Right lobe of liver (tissue), 6 donors: Measurements from ENCODE around the gene FOXP1. TPM values are rescaled to one million over a fixed set of nuclear protein-coding genes. Genes with fewer than 3 reads are reported as not detected.
A peak's percentile ranks its signal among the peaks of the same experiment; 100 is the strongest.

Experiments
- ATAC-seq, 4 donors: fragments of 200-7000 bp; cut with Tn5 transposase; one replicate each; pipeline ENCODE4 v1.9.1; 2020; ENCODE audit warnings: mild to moderate bottlenecking in 4 of 4, moderate library complexity in 4 of 4
- DNase-seq, 3 donors: peaks; one replicate each; pipeline ENCODE4 v3.0.0-alpha.2; 2020
- H3K27ac ChIP-seq, 3 donors: fragments of 200-600 bp; one replicate each; pipeline ENCODE4 v1.8.0; 2022
- H3K27me3 ChIP-seq, 2 donors: fragments of 200-600 bp; one replicate each; pipeline ENCODE4 v1.8.0; 2022
- H3K36me3 ChIP-seq, 4 donors: fragments of 200-600 bp; sonication (generic) in 1 of 4; one replicate each; pipeline versions ENCODE4 v1.5.1 to v1.8.0; 2017 to 2022; ENCODE audit warnings: control low read depth in 1 of 4
- H3K4me1 ChIP-seq, 4 donors: fragments of 200-600 bp; sonication (generic) in 1 of 4; one replicate each; pipeline versions ENCODE4 v1.5.1 to v1.8.0; 2017 to 2022; ENCODE audit warnings: control low read depth in 1 of 4
- H3K4me3 ChIP-seq, 3 donors: fragments of 200-600 bp; one replicate each; pipeline ENCODE4 v1.8.0; 2022
- H3K9me3 ChIP-seq, 4 donors: fragments of 200-600 bp; sonication (generic) in 1 of 4; one replicate each; pipeline versions ENCODE4 v1.5.1 to v1.8.0; 2017 to 2022; ENCODE audit warnings: control low read depth in 1 of 4
- CTCF ChIP-seq, 4 donors: fragments of 200-600 bp in 3 of 4; fragments of 450-650 bp in 1 of 4; IDR thresholded peaks; one replicate each; pipeline versions ENCODE4 v1.5.1 to v1.8.0; 2016 to 2022; ENCODE audit warnings: antibody characterized with exemption in 4 of 4, mild to moderate bottlenecking in 2 of 4
- POLR2A ChIP-seq: fragments of 450-650 bp; IDR thresholded peaks from one replicate; pipeline ENCODE4 v1.6.1; 2017; ENCODE audit warnings: antibody characterized with exemption, mild to moderate bottlenecking
- WGBS: methylation state at CpG from one replicate; pipeline ENCODE4 v1.1.6; 2018; ENCODE audit warnings: low coverage, low lambda C conversion rate; ENCODE audit not compliant: insufficient coverage; ENCODE audit errors: missing lambda C conversion rate; 5-methylcytosine and 5-hydroxymethylcytosine counted together
- intact Hi-C, 2 donors: fragments of 100-400 bp; cut with DNase I; formaldehyde crosslinking; loops; one replicate each; pipeline versions ENCODE4 v1.11.2 to v1.14.1; 2022
- total RNA-seq, 6 experiments: library from RNA; depleted of rRNA in 2 of 6; stranded (reverse); fragments of >200 nt in 2 of 6; fragmentation: NEBNext Ultra II Directional in 3 of 6; extraction: Animal tissue kit (Norgen Biotek cat#: 25700) in 3 of 6; gene quantifications; one replicate each; pipeline versions ENCODE4 v1.1.0 to v1.2.4, GENCODE V29; 2016 to 2023
- donor health status: DM: no; HTN: yes; CAD: no.
- donor health status: DM: no; HTN: no; CAD: no.
- donor health status: DM: no; HTN: no; CAD: no.
- donor health status: DM: no; HTN: yes; CAD: no.
- donor health status: DM: no; HTN: yes; CAD: no.

Gene FOXP1
- total RNA-seq, 6 experiments from 2014 or later = 26.7 to 47.7 (median 35.2) TPM

GRCh38 chr3:71546821-71547220 is 36.7 kb downstream of the FOXP1 start:
- TF ChIP-seq CTCF (IDR thresholded peaks at IDR 0.05) = no peak
- H3K4me1 ChIP-seq = peaks cover 0 to 44% (median 16%) of the 10 kb centered on the region in 4 donors
- no peak overlapping the region for H3K4me3 ChIP-seq
- WGBS = 43% methylated on average over 2 of the region's 2 CpGs
- intact Hi-C loops = no loop called here
- H3K9me3 ChIP-seq = no peaks in the 10 kb centered on the region
- ATAC-seq = peak in 1 of 4 donors; percentile 6
- DNase-seq = no peak
- H3K27ac ChIP-seq = peak overlapping the region; percentile 26 to 64 (median 50)
- H3K36me3 ChIP-seq = no peaks in the 10 kb centered on the region
- no peaks in the 10 kb centered on the region for H3K27me3 ChIP-seq

- ATAC-seq (peak in 2 of 4 donors; percentile 12 to 41), DNase-seq (no peak)
- TF ChIP-seq CTCF (IDR thresholded peaks at IDR 0.05) (no peak), POLR2A (no peak)
- Histone ChIP-seq H3K27ac (no peak overlapping the region), H3K4me1 (peaks cover 0 to 44% (median 16%) of the 10 kb centered on the region in 4 donors), H3K36me3 (no peaks in the 10 kb centered on the region), H3K4me3 (no peak overlapping the region), H3K9me3 (no peaks in the 10 kb centered on the region), H3K27me3 (no peaks in the 10 kb centered on the region)
- 82% methylated on average over 2 of the region's 2 CpGs for WGBS
- intact Hi-C loops = no loop called here
These were observed 38.2 kb downstream of the FOXP1 start for GRCh38 chr3:71545330-71545729.

GRCh38 chr3:71543371-71544016 is 40.0 kb downstream of the FOXP1 start:
- TF ChIP-seq POLR2A (no peak), CTCF (IDR thresholded peaks at IDR 0.05) (no peak)
- Histone ChIP-seq H3K4me3 (no peak overlapping the region), H3K27me3 (no peaks in the 10 kb centered on the region), H3K9me3 (no peaks in the 10 kb centered on the region), H3K36me3 (no peaks in the 10 kb centered on the region), H3K4me1 (peaks cover 0 to 39% (median 14%) of the 10 kb centered on the region in 4 donors), H3K27ac (no peak overlapping the region)
- intact Hi-C loops = no loop called here
- DNase-seq (no peak), ATAC-seq (no peak)
- WGBS = no CpG with 5 or more reads among the region's 3 CpGs

- WGBS = 68% methylated on average over 17 of the region's 23 CpGs
- H3K27ac ChIP-seq = no peak overlapping the region
- intact Hi-C loops = no loop called here
- no peak overlapping the region for H3K4me3 ChIP-seq
- H3K36me3 ChIP-seq = no peaks in the 10 kb centered on the region
- DNase-seq (peak in 2 of 3 donors; percentile 41 to 58), ATAC-seq (peak; percentile 63 to 74 (median 65))
- no peaks in the 10 kb centered on the region for H3K9me3 ChIP-seq
- H3K4me1 ChIP-seq = peaks cover 0 to 32% (median 11%) of the 10 kb centered on the region in 4 donors
- no peaks in the 10 kb centered on the region for H3K27me3 ChIP-seq
- TF ChIP-seq POLR2A (no peak), CTCF (IDR thresholded peaks at IDR 0.05) (no peak)
These were observed 40.8 kb downstream of the FOXP1 start for GRCh38 chr3:71542521-71543370.
